Measurements from ENCODE around the gene LCMT1. TPM values are rescaled to one million over a fixed set of nuclear protein-coding genes. Genes with fewer than 3 reads are reported as not detected.
"Not testable (repeated sequence)": the region's sequence is repeated elsewhere in the genome, so short reads cannot be mapped to it uniquely, and the experiment has no call there.

The LCMT1 gene
- total RNA-seq, 1 experiment from 2014 or later: 67.1 TPM

- CTCF ChIA-PET: no interaction called here
- Histone ChIP-seq H3K27me3 (ENCODE audit: insufficient read depth, low read depth) (no peaks in the 10 kb centered on the region), H3K9me3 (ENCODE audit: insufficient read depth, low read depth) (no peaks in the 10 kb centered on the region), H3K27ac (no peak overlapping the region), H3K79me2 (ENCODE audit: low read depth) (no peaks in the 10 kb centered on the region), H3K4me1 (replicated peaks; ENCODE audit: insufficient read depth) (no peaks in the 10 kb centered on the region), H3F3A (ENCODE audit: insufficient read depth, low read depth) (no peaks in the 10 kb centered on the region), H3K4me3 (no peak overlapping the region), H3K4me2 (no peak overlapping the region), H3K9me2 (ENCODE audit: insufficient read depth) (no peaks in the 10 kb centered on the region), H3K36me3 (ENCODE audit: low read depth) (no peaks in the 10 kb centered on the region), H2AFZ (no peak overlapping the region), H4K20me1 (ENCODE audit: insufficient read depth) (no peaks in the 10 kb centered on the region)
- POLR2A ChIA-PET (ENCODE audit: unreplicated experiment): no interaction called here
- no TSS peak for BruUV-seq (replicated peaks)
- TF ChIP-seq CTCF (conservative IDR thresholded peaks at IDR 0.05): no peak
- TF ChIP-seq EZH2 (IDR thresholded peaks at IDR 0.05; ENCODE audit: low read depth): no peak
- intact Hi-C loops (cut with micrococcal nuclease; ENCODE audit: unreplicated experiment): no loop called here
- no peak for DNase-seq
These were observed 66.5 kb downstream of the LCMT1 start for GRCh38 chr16:25177831-25178688.

- intact Hi-C loops (cut with micrococcal nuclease; ENCODE audit: unreplicated experiment); POLR2A ChIA-PET (ENCODE audit: unreplicated experiment); CTCF ChIA-PET: not testable (repeated sequence)
These were observed 69.7 kb downstream of the LCMT1 start for GRCh38 chr16:25181236-25181635.

GRCh38 chr16:25184771-25185170 is 73.2 kb downstream of the LCMT1 start:
- Histone ChIP-seq H3K36me3 (ENCODE audit: low read depth) (no peaks in the 10 kb centered on the region), H3K27ac (no peak overlapping the region), H3K9me3 (ENCODE audit: insufficient read depth, low read depth) (no peaks in the 10 kb centered on the region), H3K4me3 (no peak overlapping the region), H2AFZ (no peak overlapping the region), H3K4me1 (replicated peaks; ENCODE audit: insufficient read depth) (no peaks in the 10 kb centered on the region), H3K79me2 (ENCODE audit: low read depth) (no peaks in the 10 kb centered on the region), H3F3A (ENCODE audit: insufficient read depth, low read depth) (peaks cover 10% of the 10 kb centered on the region; the same call in 1 of the 2 replicates), H3K4me2 (no peak overlapping the region), H4K20me1 (ENCODE audit: insufficient read depth) (no peaks in the 10 kb centered on the region), H3K9me2 (ENCODE audit: insufficient read depth) (no peaks in the 10 kb centered on the region), H3K27me3 (ENCODE audit: insufficient read depth, low read depth) (no peaks in the 10 kb centered on the region)
- ChIA-PET CTCF (no interaction called here), POLR2A (ENCODE audit: unreplicated experiment) (no interaction called here)
- BruUV-seq (replicated peaks): no TSS peak
- intact Hi-C loops (cut with micrococcal nuclease; ENCODE audit: unreplicated experiment): no loop called here
- no peak for TF ChIP-seq CTCF (conservative IDR thresholded peaks at IDR 0.05)
- no peak for TF ChIP-seq EZH2 (IDR thresholded peaks at IDR 0.05; ENCODE audit: low read depth)
- no peak for DNase-seq

More at GRCh38 chr16:25181236-25181635, 69.7 kb downstream of the LCMT1 start:
- H3K4me2 ChIP-seq; H4K20me1 ChIP-seq (ENCODE audit: insufficient read depth); H3K4me1 ChIP-seq (replicated peaks; ENCODE audit: insufficient read depth); H3K27ac ChIP-seq; H3K9me2 ChIP-seq (ENCODE audit: insufficient read depth); BruUV-seq (replicated peaks); DNase-seq; H3K4me3 ChIP-seq; H3F3A ChIP-seq (ENCODE audit: insufficient read depth, low read depth); H3K79me2 ChIP-seq (ENCODE audit: low read depth); H3K9me3 ChIP-seq (ENCODE audit: insufficient read depth, low read depth); H2AFZ ChIP-seq; H3K36me3 ChIP-seq (ENCODE audit: low read depth); H3K27me3 ChIP-seq (ENCODE audit: insufficient read depth, low read depth): not testable (repeated sequence)

- POLR2A ChIA-PET (ENCODE audit: unreplicated experiment): interaction anchor here (0.7 kb wide), 1 partner anchor 13 kb away, joined by 3 read pairs; no protein-coding TSS in a partner anchor
- Histone ChIP-seq H3K9me2 (ENCODE audit: insufficient read depth) (no peaks in the 10 kb centered on the region), H3K9me3 (ENCODE audit: insufficient read depth, low read depth) (no peaks in the 10 kb centered on the region), H3F3A (ENCODE audit: insufficient read depth, low read depth) (peaks cover 10% of the 10 kb centered on the region; the same call in 1 of the 2 replicates), H3K4me3 (no peak overlapping the region), H3K4me2 (no peak overlapping the region), H3K27me3 (ENCODE audit: insufficient read depth, low read depth) (no peaks in the 10 kb centered on the region), H3K79me2 (ENCODE audit: low read depth) (no peaks in the 10 kb centered on the region), H3K27ac (no peak overlapping the region), H3K36me3 (ENCODE audit: low read depth) (no peaks in the 10 kb centered on the region), H2AFZ (no peak overlapping the region), H3K4me1 (replicated peaks; ENCODE audit: insufficient read depth) (no peaks in the 10 kb centered on the region), H4K20me1 (ENCODE audit: insufficient read depth) (no peaks in the 10 kb centered on the region)
- CTCF ChIA-PET: no interaction called here
- BruUV-seq (replicated peaks): no TSS peak
- intact Hi-C loops (cut with micrococcal nuclease; ENCODE audit: unreplicated experiment): no loop called here
- no peak for DNase-seq
- TF ChIP-seq EZH2 (IDR thresholded peaks at IDR 0.05; ENCODE audit: low read depth) (no peak), CTCF (conservative IDR thresholded peaks at IDR 0.05) (no peak)
These were observed 75.9 kb downstream of the LCMT1 start for GRCh38 chr16:25187491-25187795.

Data from PC-9 (cell line).